ENCODE data around the gene UNC5CL.

UNC5CL gene

GRCh38 chr6:40996591-40997233 is 42.3 kb downstream of the UNC5CL start:
- in situ Hi-C loops (cut with MboI; ENCODE audit: low sequenced_read_pairs, unreplicated experiment) = no loop called here
- no peak for DNase-seq (ENCODE audit: low spot score)
- TF ChIP-seq CTCF (IDR thresholded peaks at IDR 0.05; ENCODE audit: borderline replicate concordance, control extremely low read depth, extremely low read depth, insufficient read depth, missing control alignments) = no peak

- TF ChIP-seq CTCF (IDR thresholded peaks at IDR 0.05; ENCODE audit: borderline replicate concordance, control extremely low read depth, extremely low read depth, insufficient read depth, missing control alignments) = no peak
- in situ Hi-C loops (cut with MboI; ENCODE audit: low sequenced_read_pairs, unreplicated experiment) = no loop called here
- DNase-seq (ENCODE audit: low spot score) = no peak
Observed at GRCh38 chr6:40992746-40993145, 46.3 kb downstream of the UNC5CL start.

DNA sequence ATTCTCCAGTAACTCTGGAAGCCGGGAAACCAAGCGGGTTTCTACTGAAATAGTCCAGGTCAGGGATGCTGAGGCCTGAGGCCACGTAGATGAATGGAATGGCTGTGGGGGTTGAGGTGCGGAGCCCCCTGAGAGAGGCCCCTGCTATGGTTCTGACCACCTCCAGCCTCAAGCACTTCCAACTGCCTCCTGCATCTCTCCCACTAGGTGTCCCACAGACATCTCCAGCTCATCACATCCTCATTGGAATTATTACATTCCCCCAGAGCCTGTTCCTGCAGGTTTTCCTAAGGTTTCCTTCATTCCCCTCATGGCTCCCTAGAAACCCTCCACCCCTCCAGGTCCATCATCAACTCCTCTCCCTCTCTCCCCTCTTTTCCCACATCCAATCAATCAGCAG is 48.7 kb downstream of the UNC5CL start:
- no peak for TF ChIP-seq CTCF (IDR thresholded peaks at IDR 0.05; ENCODE audit: borderline replicate concordance, control extremely low read depth, extremely low read depth, insufficient read depth, missing control alignments)
- in situ Hi-C loops (cut with MboI; ENCODE audit: low sequenced_read_pairs, unreplicated experiment) = no loop called here
- no peak for DNase-seq (ENCODE audit: low spot score)

GRCh38 chr6:40989204-40990169 is 49.5 kb downstream of the UNC5CL start:
- DNase-seq (ENCODE audit: low spot score) = no peak
- in situ Hi-C loops (cut with MboI; ENCODE audit: low sequenced_read_pairs, unreplicated experiment) = no loop called here

GRCh38 chr6:40988634-40989033 is 50.4 kb downstream of the UNC5CL start:
- in situ Hi-C loops (cut with MboI; ENCODE audit: low sequenced_read_pairs, unreplicated experiment) = no loop called here
- TF ChIP-seq CTCF (IDR thresholded peaks at IDR 0.05; ENCODE audit: borderline replicate concordance, control extremely low read depth, extremely low read depth, insufficient read depth, missing control alignments) = no peak
- DNase-seq (ENCODE audit: low spot score) = no peak

More at GRCh38 chr6:40989204-40990169, 49.5 kb downstream of the UNC5CL start:
- TF ChIP-seq CTCF (IDR thresholded peaks at IDR 0.05; ENCODE audit: borderline replicate concordance, control extremely low read depth, extremely low read depth, insufficient read depth, missing control alignments) = no peak

DNA sequence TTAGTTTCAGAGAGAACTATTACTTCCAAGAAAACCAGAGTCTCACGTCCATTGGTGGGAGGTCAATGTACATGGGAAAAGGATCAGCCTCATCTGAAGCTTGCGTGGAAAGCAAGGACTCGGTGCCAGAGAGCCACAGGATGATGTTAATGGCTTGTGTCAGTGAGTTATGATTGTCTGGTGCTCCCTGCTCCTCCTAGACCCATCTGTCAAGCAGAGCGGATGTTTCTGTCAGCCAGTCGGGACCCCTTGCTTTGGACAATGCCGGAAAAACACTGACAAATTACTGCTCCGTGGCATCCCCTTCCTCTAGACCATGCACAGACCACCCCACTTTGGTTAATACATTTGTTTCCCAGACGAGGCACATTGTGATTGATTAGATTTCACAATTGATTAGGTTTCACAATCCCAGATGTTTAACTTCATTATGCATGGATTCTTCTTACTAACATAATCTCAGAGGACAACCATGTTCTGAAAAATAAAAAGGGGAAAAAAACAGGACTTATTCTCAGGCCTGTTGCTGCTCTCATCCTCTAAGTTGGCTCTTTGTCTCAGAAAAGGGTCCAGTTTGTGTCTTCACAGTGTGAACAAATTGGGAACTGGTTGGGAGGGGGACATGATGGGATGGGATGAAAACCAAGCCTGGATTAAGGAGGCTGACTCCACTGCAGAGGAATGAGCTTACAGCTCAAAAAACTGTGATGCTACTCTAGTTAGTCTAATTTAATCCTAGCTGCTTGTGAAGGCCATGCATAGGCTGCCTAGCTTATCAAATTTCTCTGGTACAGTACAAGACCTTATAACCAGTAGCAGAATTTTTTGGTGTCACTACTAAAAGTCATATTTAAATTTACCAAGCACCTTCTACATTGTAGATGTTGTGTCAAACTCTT is 51.9 kb downstream of the UNC5CL start:
- no peak for TF ChIP-seq CTCF (IDR thresholded peaks at IDR 0.05; ENCODE audit: borderline replicate concordance, control extremely low read depth, extremely low read depth, insufficient read depth, missing control alignments)
- in situ Hi-C loops (cut with MboI; ENCODE audit: low sequenced_read_pairs, unreplicated experiment) = no loop called here
- no peak for DNase-seq (ENCODE audit: low spot score)
